ENCODE measurements around the gene ATXN1. TPM values are rescaled to one million over a fixed set of nuclear protein-coding genes. Genes with fewer than 3 reads are reported as not detected.

The ATXN1 gene
- total RNA-seq, 4 donors from 2014 or later: 38.7 to 78.3 (median 62.6) TPM

DNA sequence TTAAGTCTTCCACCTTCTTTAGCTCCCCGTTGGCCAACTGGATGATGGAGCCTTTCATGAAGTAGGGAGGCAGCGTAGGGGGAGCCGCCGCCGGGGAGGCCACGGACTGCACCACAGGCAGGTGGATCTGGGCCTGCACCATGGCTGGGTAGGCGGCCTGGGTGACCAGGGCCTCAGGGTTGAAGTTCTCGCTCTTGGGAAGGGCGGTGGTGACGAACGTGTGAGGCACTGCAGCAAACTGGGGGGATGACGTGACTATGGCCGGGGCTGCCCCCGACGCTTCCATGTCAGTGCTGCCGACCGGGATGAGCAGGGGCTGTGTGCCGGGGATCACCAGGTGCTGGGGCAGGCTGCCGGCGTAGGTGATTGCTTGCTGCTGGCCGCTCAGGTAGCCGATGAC is 434.7 kb downstream of the ATXN1 start:
- H3K4me1 ChIP-seq: peaks cover 0 to 43% (median 12%) of the 10 kb centered on the region in 3 donors
- no peak for ATAC-seq
- no peak overlapping the region for H3K27ac ChIP-seq
- 100% methylated on average over 1 of the region's 22 CpGs for WGBS, 2 donors (ENCODE audit: low coverage in 1 of 2)
- TF ChIP-seq, protein P1, sequence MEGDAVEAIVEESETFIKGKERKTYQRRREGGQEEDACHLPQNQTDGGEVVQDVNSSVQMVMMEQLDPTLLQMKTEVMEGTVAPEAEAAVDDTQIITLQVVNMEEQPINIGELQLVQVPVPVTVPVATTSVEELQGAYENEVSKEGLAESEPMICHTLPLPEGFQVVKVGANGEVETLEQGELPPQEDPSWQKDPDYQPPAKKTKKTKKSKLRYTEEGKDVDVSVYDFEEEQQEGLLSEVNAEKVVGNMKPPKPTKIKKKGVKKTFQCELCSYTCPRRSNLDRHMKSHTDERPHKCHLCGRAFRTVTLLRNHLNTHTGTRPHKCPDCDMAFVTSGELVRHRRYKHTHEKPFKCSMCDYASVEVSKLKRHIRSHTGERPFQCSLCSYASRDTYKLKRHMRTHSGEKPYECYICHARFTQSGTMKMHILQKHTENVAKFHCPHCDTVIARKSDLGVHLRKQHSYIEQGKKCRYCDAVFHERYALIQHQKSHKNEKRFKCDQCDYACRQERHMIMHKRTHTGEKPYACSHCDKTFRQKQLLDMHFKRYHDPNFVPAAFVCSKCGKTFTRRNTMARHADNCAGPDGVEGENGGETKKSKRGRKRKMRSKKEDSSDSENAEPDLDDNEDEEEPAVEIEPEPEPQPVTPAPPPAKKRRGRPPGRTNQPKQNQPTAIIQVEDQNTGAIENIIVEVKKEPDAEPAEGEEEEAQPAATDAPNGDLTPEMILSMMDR (IDR thresholded peaks at IDR 0.05): no peak
- TF ChIP-seq POLR2AphosphoS5 (IDR thresholded peaks at IDR 0.05) (no peak), POLR2A (IDR thresholded peaks at IDR 0.05) (no peak), EP300 (IDR thresholded peaks at IDR 0.05) (no peak)
- peaks cover 0 to 26% of the 10 kb centered on the region in 2 donors for H3K36me3 ChIP-seq
- no peaks in the 10 kb centered on the region for H3K27me3 ChIP-seq
- no peaks in the 10 kb centered on the region for H3K9me3 ChIP-seq
- H3K4me3 ChIP-seq: no peak overlapping the region

DNA sequence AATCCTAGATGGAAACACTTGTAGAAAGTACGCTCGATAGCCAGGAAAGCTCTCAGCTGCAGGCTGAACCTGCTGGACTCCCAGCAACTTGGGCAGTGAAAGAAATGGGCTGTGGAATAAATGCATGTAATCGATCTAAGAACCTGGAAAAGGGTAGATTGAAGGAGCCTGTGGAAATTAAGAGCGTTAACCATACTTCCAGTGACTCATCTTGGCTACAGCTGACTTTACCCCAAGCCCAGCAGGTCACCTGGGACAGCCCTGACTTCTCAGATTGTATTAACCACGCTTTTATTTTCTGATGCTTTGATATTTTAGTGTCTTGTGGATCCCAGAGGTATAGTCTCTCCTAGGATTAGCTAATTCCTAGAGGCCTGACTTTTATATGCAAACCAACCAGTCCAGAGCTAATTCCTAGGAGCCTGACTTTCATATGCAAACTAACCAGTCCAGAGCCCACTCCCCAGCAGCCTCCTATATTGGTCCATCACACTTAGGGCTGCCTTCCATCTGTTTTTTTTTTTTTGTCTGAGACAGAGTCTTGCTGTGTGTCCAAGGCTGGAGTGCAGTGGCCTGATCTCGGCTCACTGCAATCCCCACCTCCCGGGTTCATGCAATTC is 436.5 kb downstream of the ATXN1 start:
- 74 to 78% methylated on average over 5 of the region's 7 CpGs for WGBS, 2 donors (ENCODE audit: low coverage in 1 of 2)
- H3K4me3 ChIP-seq: no peak overlapping the region
- ATAC-seq: no peak
- H3K27ac ChIP-seq: peak overlapping the region in 1 of 4 donors; percentile 87
- H3K4me1 ChIP-seq: peaks cover 3 to 55% (median 28%) of the 10 kb centered on the region in 3 donors
- H3K36me3 ChIP-seq: peaks cover 0 to 26% of the 10 kb centered on the region in 2 donors
- no peaks in the 10 kb centered on the region for H3K9me3 ChIP-seq
- TF ChIP-seq, protein P1 (IDR thresholded peaks at IDR 0.05): no peak
- TF ChIP-seq POLR2AphosphoS5 (IDR thresholded peaks at IDR 0.05): no peak
- TF ChIP-seq EP300 (IDR thresholded peaks at IDR 0.05): no peak
- TF ChIP-seq POLR2A (IDR thresholded peaks at IDR 0.05): no peak
- H3K27me3 ChIP-seq: no peaks in the 10 kb centered on the region

DNA sequence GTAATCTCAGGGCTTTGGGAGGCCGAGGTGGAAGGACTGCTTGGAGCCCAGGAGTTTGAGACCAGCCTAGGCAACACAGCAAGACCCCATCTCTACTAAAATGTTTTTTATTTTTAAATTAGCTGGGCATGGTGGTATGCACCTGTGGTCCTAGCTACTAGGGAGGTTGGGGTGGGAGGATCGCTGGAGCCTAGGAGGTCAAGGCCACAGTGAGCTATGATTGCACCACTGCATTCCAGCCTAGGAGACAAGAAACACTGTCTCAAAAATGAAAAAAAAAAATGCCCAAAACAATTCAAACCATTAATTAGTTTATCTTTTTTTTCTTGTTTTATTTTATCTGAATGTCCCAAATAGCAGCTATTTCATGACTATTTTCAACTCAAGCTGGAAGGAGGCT is 437.1 kb downstream of the ATXN1 start:
- 100% methylated on average over 1 to 2 of the region's 2 CpGs for WGBS, 2 donors (ENCODE audit: low coverage in 1 of 2)
- no peaks in the 10 kb centered on the region for H3K27me3 ChIP-seq
- no peak overlapping the region for H3K4me3 ChIP-seq
- TF ChIP-seq POLR2A (IDR thresholded peaks at IDR 0.05): no peak
- no peak for TF ChIP-seq EP300 (IDR thresholded peaks at IDR 0.05)
- TF ChIP-seq, protein P1 (IDR thresholded peaks at IDR 0.05): no peak
- no peak for TF ChIP-seq POLR2AphosphoS5 (IDR thresholded peaks at IDR 0.05)
- peak overlapping the region in 2 of 4 donors; percentile 68 to 87 for H3K27ac ChIP-seq
- no peaks in the 10 kb centered on the region for H3K9me3 ChIP-seq
- no peak for ATAC-seq
- peaks cover 0 to 26% of the 10 kb centered on the region in 2 donors for H3K36me3 ChIP-seq
- H3K4me1 ChIP-seq: peaks cover 3 to 60% (median 30%) of the 10 kb centered on the region in 3 donors

DNA sequence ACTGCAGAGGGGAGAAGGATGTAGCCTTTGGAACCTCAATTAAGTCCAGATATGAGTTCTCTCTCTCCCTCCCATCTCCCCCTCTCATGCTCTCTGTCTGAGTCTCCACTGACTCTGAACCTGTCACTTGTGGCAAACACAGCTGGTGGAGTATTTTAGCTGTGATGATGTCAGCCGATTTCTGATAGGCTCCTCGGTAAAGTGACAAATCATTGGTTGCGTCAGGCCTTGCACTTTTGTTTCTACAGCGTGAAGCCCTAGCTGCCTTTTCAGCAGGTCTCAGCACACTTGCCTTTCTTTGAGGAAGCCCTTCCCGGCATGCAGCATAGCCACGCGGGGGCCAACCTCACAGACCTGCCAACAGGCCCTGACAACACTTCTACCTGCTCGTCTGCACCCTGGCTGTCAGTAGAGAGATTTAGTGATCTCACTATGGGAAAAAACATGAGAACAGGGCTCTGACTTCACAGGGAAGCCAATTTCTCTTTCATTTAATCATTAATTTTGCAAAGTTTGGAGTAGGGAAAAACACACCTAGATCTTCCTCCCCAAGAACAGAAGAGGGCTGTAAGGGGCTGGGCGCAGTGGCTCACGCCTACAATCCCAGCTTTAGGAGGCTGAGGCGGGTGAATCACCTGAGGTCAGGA is 438.5 kb downstream of the ATXN1 start:
- Histone ChIP-seq H3K27me3 (no peaks in the 10 kb centered on the region), H3K4me1 (peaks cover 3 to 74% (median 38%) of the 10 kb centered on the region in 3 donors)
- peak; percentile 73 for ATAC-seq

More for the DNA sequence above, 438.5 kb downstream of the ATXN1 start:
- WGBS, 2 donors (ENCODE audit: low coverage in 1 of 2): 44 to 53% methylated on average over 7 to 8 of the region's 11 CpGs
- peak overlapping the region; percentile 16 to 87 (median 70) for H3K27ac ChIP-seq
- peak; percentile 87 for TF ChIP-seq POLR2AphosphoS5 (IDR thresholded peaks at IDR 0.05)
- TF ChIP-seq POLR2A (IDR thresholded peaks at IDR 0.05): no peak
- no peak for TF ChIP-seq EP300 (IDR thresholded peaks at IDR 0.05)
- TF ChIP-seq, protein P1 (IDR thresholded peaks at IDR 0.05): no peak
- H3K36me3 ChIP-seq: peaks cover 0 to 21% of the 10 kb centered on the region in 2 donors
- H3K9me3 ChIP-seq: no peaks in the 10 kb centered on the region
- H3K4me3 ChIP-seq: no peak overlapping the region

Measured in gastroesophageal sphincter (tissue), 4 donors.